ENCODE results near the gene HOXD12. TPM values are rescaled to one million over a fixed set of nuclear protein-coding genes. Genes with fewer than 3 reads are reported as not detected.

HOXD12 gene
- polyA plus RNA-seq, 1 of the 3 experiments (the other 2 are of a cell fraction), result not detected

DNA sequence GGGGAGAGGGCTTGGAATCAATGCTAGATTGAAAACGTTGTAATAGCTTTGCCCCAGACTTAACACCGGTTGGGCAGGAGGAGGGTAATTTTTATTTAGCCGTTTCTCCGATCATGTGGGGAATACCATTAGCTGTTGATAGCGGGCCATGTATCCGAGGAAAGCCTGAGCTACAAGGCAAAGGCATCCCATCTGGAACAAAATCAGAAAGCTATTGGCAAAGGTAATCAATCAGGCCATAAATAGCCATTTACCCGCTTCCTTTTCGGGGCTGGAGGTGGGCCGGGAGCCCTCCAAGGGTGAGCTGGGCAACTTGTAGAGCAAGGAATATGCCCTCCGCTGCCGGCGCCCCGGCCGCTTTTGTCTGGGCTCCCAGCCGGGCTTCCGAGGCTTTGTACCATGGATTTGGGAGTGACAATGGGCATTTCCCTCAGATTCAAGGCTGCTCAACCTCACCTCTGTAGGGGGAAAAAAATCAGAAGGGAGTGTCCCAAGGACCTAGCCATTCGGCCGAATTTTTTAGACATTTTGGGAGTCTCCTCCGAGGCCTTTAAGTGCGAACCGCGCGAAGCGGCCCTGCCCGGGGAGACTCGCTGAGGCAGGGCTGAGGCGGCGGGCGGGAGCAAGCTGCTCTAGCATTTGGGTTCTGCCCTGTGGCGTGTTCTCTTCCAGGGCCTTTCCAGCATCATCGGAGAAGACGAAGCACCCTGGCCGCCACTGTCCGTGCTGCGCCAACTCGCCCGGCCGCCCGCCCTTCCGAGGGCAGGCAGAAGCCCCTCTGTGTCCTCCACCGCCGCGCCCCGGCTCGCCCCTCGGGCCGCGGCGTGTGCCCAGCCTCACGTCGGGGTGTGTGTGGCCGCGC lies 21.8 kb downstream of the HOXD12 start:
- H3K4me2 ChIP-seq, result peak overlapping the region; percentile 84; the same call in 1 of the 2 replicates
- H3K27ac ChIP-seq (ENCODE audit: low read depth in 2 of 2, low read length in 1 of 2), result peak overlapping the region in 1 of 2 experiments; percentile 87; a peak in 1 of 4 replicates
- H2AFZ ChIP-seq (ENCODE audit: low read depth), result no peak overlapping the region
- no peaks in the 10 kb centered on the region for H3K36me3 ChIP-seq (replicated peaks in 1 of 2; ENCODE audit: control insufficient read depth in 1 of 2, insufficient read depth in 2 of 2, low read length in 1 of 2)
- H3K9me3 ChIP-seq, result no peaks in the 10 kb centered on the region
- no peak overlapping the region for H3K9ac ChIP-seq
- H3K27me3 ChIP-seq (ENCODE audit: insufficient read depth), result peaks cover 17% of the 10 kb centered on the region
- no peaks in the 10 kb centered on the region for H3K79me2 ChIP-seq (ENCODE audit: insufficient read depth)
- H4K20me1 ChIP-seq (ENCODE audit: insufficient read depth), result no peaks in the 10 kb centered on the region
- no peaks in the 10 kb centered on the region for H3F3A ChIP-seq (replicated peaks; ENCODE audit: insufficient read depth)
- peak; percentile 66 for DNase-seq
- peak overlapping the region in 1 of 2 experiments; percentile 78; a peak in 2 of 4 replicates for H3K4me3 ChIP-seq (ENCODE audit: low read depth in 2 of 2, low read length in 1 of 2)
- ChIA-PET POLR2A (interaction anchor here (0.6 to 4.1 kb wide), 11 partner anchors 8 to 722 kb away, joined by 3 to 27 read pairs (median 3); no protein-coding TSS in a partner anchor), CTCF (interaction anchor here (0.8 to 26.1 kb wide), 19 partner anchors 8 to 1042 kb away, joined by 3 to 1047 read pairs (median 6); partner anchors contain the start of genes HOXD10, HOXD11, HOXD13 and HOXD8)
- no peaks in the 10 kb centered on the region for H3K9me2 ChIP-seq
- no peak for TF ChIP-seq MEF2A (IDR thresholded peaks at IDR 0.05; ENCODE audit: borderline replicate concordance, low read depth)
- TF ChIP-seq, protein P1, sequence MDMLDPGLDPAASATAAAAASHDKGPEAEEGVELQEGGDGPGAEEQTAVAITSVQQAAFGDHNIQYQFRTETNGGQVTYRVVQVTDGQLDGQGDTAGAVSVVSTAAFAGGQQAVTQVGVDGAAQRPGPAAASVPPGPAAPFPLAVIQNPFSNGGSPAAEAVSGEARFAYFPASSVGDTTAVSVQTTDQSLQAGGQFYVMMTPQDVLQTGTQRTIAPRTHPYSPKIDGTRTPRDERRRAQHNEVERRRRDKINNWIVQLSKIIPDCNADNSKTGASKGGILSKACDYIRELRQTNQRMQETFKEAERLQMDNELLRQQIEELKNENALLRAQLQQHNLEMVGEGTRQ (IDR thresholded peaks at IDR 0.05; ENCODE audit: borderline replicate concordance, low read depth, low read length), result no peak
- no peak for TF ChIP-seq CHD2 (IDR thresholded peaks at IDR 0.05; ENCODE audit: low read length, partially characterized antibody)
- TF ChIP-seq ELF1 (IDR thresholded peaks at IDR 0.05), result no peak
- TF ChIP-seq, protein P2, sequence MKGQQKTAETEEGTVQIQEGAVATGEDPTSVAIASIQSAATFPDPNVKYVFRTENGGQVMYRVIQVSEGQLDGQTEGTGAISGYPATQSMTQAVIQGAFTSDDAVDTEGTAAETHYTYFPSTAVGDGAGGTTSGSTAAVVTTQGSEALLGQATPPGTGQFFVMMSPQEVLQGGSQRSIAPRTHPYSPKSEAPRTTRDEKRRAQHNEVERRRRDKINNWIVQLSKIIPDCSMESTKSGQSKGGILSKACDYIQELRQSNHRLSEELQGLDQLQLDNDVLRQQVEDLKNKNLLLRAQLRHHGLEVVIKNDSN (IDR thresholded peaks at IDR 0.05; ENCODE audit: borderline replicate concordance, low read depth), result no peak
- no peak for TF ChIP-seq TAF1 (IDR thresholded peaks at IDR 0.05; ENCODE audit: borderline replicate concordance, low read depth, low read length)
- TF ChIP-seq, protein P3, sequence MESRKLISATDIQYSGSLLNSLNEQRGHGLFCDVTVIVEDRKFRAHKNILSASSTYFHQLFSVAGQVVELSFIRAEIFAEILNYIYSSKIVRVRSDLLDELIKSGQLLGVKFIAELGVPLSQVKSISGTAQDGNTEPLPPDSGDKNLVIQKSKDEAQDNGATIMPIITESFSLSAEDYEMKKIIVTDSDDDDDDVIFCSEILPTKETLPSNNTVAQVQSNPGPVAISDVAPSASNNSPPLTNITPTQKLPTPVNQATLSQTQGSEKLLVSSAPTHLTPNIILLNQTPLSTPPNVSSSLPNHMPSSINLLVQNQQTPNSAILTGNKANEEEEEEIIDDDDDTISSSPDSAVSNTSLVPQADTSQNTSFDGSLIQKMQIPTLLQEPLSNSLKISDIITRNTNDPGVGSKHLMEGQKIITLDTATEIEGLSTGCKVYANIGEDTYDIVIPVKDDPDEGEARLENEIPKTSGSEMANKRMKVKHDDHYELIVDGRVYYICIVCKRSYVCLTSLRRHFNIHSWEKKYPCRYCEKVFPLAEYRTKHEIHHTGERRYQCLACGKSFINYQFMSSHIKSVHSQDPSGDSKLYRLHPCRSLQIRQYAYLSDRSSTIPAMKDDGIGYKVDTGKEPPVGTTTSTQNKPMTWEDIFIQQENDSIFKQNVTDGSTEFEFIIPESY (IDR thresholded peaks at IDR 0.05; ENCODE audit: borderline replicate concordance, low read depth), result no peak
- TF ChIP-seq, protein P4, sequence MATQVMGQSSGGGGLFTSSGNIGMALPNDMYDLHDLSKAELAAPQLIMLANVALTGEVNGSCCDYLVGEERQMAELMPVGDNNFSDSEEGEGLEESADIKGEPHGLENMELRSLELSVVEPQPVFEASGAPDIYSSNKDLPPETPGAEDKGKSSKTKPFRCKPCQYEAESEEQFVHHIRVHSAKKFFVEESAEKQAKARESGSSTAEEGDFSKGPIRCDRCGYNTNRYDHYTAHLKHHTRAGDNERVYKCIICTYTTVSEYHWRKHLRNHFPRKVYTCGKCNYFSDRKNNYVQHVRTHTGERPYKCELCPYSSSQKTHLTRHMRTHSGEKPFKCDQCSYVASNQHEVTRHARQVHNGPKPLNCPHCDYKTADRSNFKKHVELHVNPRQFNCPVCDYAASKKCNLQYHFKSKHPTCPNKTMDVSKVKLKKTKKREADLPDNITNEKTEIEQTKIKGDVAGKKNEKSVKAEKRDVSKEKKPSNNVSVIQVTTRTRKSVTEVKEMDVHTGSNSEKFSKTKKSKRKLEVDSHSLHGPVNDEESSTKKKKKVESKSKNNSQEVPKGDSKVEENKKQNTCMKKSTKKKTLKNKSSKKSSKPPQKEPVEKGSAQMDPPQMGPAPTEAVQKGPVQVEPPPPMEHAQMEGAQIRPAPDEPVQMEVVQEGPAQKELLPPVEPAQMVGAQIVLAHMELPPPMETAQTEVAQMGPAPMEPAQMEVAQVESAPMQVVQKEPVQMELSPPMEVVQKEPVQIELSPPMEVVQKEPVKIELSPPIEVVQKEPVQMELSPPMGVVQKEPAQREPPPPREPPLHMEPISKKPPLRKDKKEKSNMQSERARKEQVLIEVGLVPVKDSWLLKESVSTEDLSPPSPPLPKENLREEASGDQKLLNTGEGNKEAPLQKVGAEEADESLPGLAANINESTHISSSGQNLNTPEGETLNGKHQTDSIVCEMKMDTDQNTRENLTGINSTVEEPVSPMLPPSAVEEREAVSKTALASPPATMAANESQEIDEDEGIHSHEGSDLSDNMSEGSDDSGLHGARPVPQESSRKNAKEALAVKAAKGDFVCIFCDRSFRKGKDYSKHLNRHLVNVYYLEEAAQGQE (IDR thresholded peaks at IDR 0.05; ENCODE audit: low read depth, low read length), result no peak
- TF ChIP-seq, protein P5, sequence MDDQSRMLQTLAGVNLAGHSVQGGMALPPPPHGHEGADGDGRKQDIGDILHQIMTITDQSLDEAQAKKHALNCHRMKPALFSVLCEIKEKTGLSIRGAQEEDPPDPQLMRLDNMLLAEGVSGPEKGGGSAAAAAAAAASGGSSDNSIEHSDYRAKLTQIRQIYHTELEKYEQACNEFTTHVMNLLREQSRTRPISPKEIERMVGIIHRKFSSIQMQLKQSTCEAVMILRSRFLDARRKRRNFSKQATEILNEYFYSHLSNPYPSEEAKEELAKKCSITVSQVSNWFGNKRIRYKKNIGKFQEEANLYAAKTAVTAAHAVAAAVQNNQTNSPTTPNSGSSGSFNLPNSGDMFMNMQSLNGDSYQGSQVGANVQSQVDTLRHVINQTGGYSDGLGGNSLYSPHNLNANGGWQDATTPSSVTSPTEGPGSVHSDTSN (IDR thresholded peaks at IDR 0.05), result no peak
- no peak for TF ChIP-seq YY1 (IDR thresholded peaks at IDR 0.05; ENCODE audit: low read depth)
- TF ChIP-seq FOXM1 (IDR thresholded peaks at IDR 0.05; ENCODE audit: low read depth), result no peak
- no peak for TF ChIP-seq NRF1 (IDR thresholded peaks at IDR 0.05; ENCODE audit: low read depth, low read length)
- no peak for TF ChIP-seq RCOR1 (IDR thresholded peaks at IDR 0.05; ENCODE audit: low read length)
- TF ChIP-seq RXRA (IDR thresholded peaks at IDR 0.05; ENCODE audit: borderline replicate concordance, low read depth), result no peak
- TF ChIP-seq, protein P6, sequence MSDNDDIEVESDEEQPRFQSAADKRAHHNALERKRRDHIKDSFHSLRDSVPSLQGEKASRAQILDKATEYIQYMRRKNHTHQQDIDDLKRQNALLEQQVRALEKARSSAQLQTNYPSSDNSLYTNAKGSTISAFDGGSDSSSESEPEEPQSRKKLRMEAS (IDR thresholded peaks at IDR 0.05; ENCODE audit: low read depth), result no peak
- no peak for TF ChIP-seq NFIC (IDR thresholded peaks at IDR 0.05; ENCODE audit: borderline replicate concordance)
- TF ChIP-seq FOXJ3 (CRISPR knock-in tag; IDR thresholded peaks at IDR 0.05), result no peak
- peaks cover 0 to 24% of the 10 kb centered on the region in 2 experiments; a peak in 1 of 4 replicates for H3K4me1 ChIP-seq (ENCODE audit: control insufficient read depth in 1 of 2, insufficient read depth in 2 of 2, low read depth in 1 of 2, low read length in 1 of 2)
- 96% methylated on average over 16 of the region's 53 CpGs for WGBS (ENCODE audit: low lambda C conversion rate)

Measured in SK-N-SH (cell line).